MG63 (cell line): Measurements from ENCODE around the gene SLC16A8. TPM values are rescaled to one million over a fixed set of nuclear protein-coding genes. Genes with fewer than 3 reads are reported as not detected.
"Not testable (repeated sequence)": the region's sequence is repeated elsewhere in the genome, so short reads cannot be mapped to it uniquely, and the experiment has no call there.

ENCODE experiments used
- DNase-seq: peaks from one replicate; pipeline ENCODE4 v3.0.0-alpha.2; 2020
- H3K27me3 ChIP-seq: fragments of 250-450 bp; sonication (Bioruptor Pico); 2 replicates; pipeline ENCODE4 v1.5.1; 2020; ENCODE audit warnings: mild to moderate bottlenecking, moderate library complexity
- H3K36me3 ChIP-seq: fragments of 250-450 bp; sonication (Bioruptor Pico); 2 replicates; pipeline ENCODE4 v1.5.1; 2020; ENCODE audit warnings: mild to moderate bottlenecking, moderate library complexity
- H3K4me3 ChIP-seq: fragments of 250-450 bp; sonication (Bioruptor Pico); 2 replicates; pipeline ENCODE4 v1.5.1; 2020; ENCODE audit warnings: mild to moderate bottlenecking, moderate library complexity
- H3K9me3 ChIP-seq: fragments of 250-450 bp; sonication (Bioruptor Pico); 2 replicates; pipeline ENCODE4 v1.5.1; 2020; ENCODE audit warnings: mild to moderate bottlenecking, moderate library complexity
- total RNA-seq: library from RNA; depleted of rRNA; stranded (reverse); fragments of >200 nt; shearing (Covaris generic); gene quantifications from 2 replicates; pipeline ENCODE4 v1.2.3, GENCODE V29; 2014; ENCODE audit warnings: low replicate concordance

Gene SLC16A8
- total RNA-seq, 1 experiment from 2014 or later: not detected

- Histone ChIP-seq H3K36me3 (no peaks in the 10 kb centered on the region), H3K27me3 (no peaks in the 10 kb centered on the region), H3K4me3 (no peak overlapping the region), H3K9me3 (no peaks in the 10 kb centered on the region)
- DNase-seq: no peak
Measured at GRCh38 chr22:38080474-38080849, 3.5 kb downstream of the SLC16A8 start.

- Histone ChIP-seq H3K4me3 (no peak overlapping the region), H3K36me3 (no peaks in the 10 kb centered on the region), H3K27me3 (no peaks in the 10 kb centered on the region), H3K9me3 (no peaks in the 10 kb centered on the region)
- DNase-seq: no peak
Measured at GRCh38 chr22:38079804-38080203, 4.2 kb downstream of the SLC16A8 start.

- H3K9me3 ChIP-seq, H3K27me3 ChIP-seq, DNase-seq, H3K4me3 ChIP-seq, H3K36me3 ChIP-seq: not testable (repeated sequence)
Measured at GRCh38 chr22:38079208-38079607, 4.8 kb downstream of the SLC16A8 start.

- H3K4me3 ChIP-seq: no peak overlapping the region
- H3K9me3 ChIP-seq: no peaks in the 10 kb centered on the region
- no peak for DNase-seq
- no peaks in the 10 kb centered on the region for H3K36me3 ChIP-seq
- no peaks in the 10 kb centered on the region for H3K27me3 ChIP-seq
Measured at GRCh38 chr22:38078046-38078840, 5.7 kb downstream of the SLC16A8 start.

GRCh38 chr22:38077595-38077994 is 6.4 kb downstream of the SLC16A8 start:
- no peaks in the 10 kb centered on the region for H3K27me3 ChIP-seq
- H3K36me3 ChIP-seq: no peaks in the 10 kb centered on the region
- no peak for DNase-seq
- no peaks in the 10 kb centered on the region for H3K9me3 ChIP-seq
- H3K4me3 ChIP-seq: no peak overlapping the region

GRCh38 chr22:38077096-38077495 is 6.9 kb downstream of the SLC16A8 start:
- H3K36me3 ChIP-seq: no peaks in the 10 kb centered on the region
- H3K4me3 ChIP-seq: no peak overlapping the region
- H3K9me3 ChIP-seq: no peaks in the 10 kb centered on the region
- DNase-seq: no peak
- H3K27me3 ChIP-seq: no peaks in the 10 kb centered on the region

GRCh38 chr22:38075961-38076360 is 8.0 kb downstream of the SLC16A8 start:
- no peak overlapping the region for H3K4me3 ChIP-seq
- H3K9me3 ChIP-seq: no peaks in the 10 kb centered on the region
- no peaks in the 10 kb centered on the region for H3K27me3 ChIP-seq
- no peaks in the 10 kb centered on the region for H3K36me3 ChIP-seq
- no peak for DNase-seq

- Histone ChIP-seq H3K36me3 (no peaks in the 10 kb centered on the region), H3K4me3 (no peak overlapping the region), H3K27me3 (no peaks in the 10 kb centered on the region), H3K9me3 (no peaks in the 10 kb centered on the region)
- DNase-seq: no peak
Measured at GRCh38 chr22:38075105-38075825, 8.7 kb downstream of the SLC16A8 start.

- no peaks in the 10 kb centered on the region for H3K9me3 ChIP-seq
- DNase-seq: no peak
- H3K4me3 ChIP-seq: no peak overlapping the region
- no peaks in the 10 kb centered on the region for H3K27me3 ChIP-seq
- H3K36me3 ChIP-seq: no peaks in the 10 kb centered on the region
Measured at GRCh38 chr22:38074181-38075104, 9.5 kb downstream of the SLC16A8 start.

- no peak for DNase-seq
- H3K36me3 ChIP-seq: no peaks in the 10 kb centered on the region
Measured at GRCh38 chr22:38073150-38074130, 10.5 kb downstream of the SLC16A8 start.

GRCh38 chr22:38072322-38073149 is 11.4 kb downstream of the SLC16A8 start:
- H3K9me3 ChIP-seq: no peaks in the 10 kb centered on the region
- DNase-seq: peak; percentile 19
- no peak overlapping the region for H3K4me3 ChIP-seq
- H3K27me3 ChIP-seq: no peaks in the 10 kb centered on the region
- H3K36me3 ChIP-seq: no peaks in the 10 kb centered on the region

More at GRCh38 chr22:38073150-38074130, 10.5 kb downstream of the SLC16A8 start:
- Histone ChIP-seq H3K4me3 (no peak overlapping the region), H3K9me3 (no peaks in the 10 kb centered on the region), H3K27me3 (no peaks in the 10 kb centered on the region)

- H3K27me3 ChIP-seq: no peaks in the 10 kb centered on the region
- no peaks in the 10 kb centered on the region for H3K36me3 ChIP-seq
- DNase-seq: no peak
- no peaks in the 10 kb centered on the region for H3K9me3 ChIP-seq
- H3K4me3 ChIP-seq: no peak overlapping the region
Measured at GRCh38 chr22:38071421-38072321, 12.3 kb downstream of the SLC16A8 start.

- Histone ChIP-seq H3K4me3 (no peak overlapping the region), H3K36me3 (no peaks in the 10 kb centered on the region), H3K27me3 (no peaks in the 10 kb centered on the region), H3K9me3 (no peaks in the 10 kb centered on the region)
- no peak for DNase-seq
Measured at GRCh38 chr22:38070250-38070921, 13.6 kb downstream of the SLC16A8 start.
